HG03442 (cell line): ENCODE results near the gene SOS1.
"Not testable (repeated sequence)": the region's sequence is repeated elsewhere in the genome, so short reads cannot be mapped to it uniquely, and the experiment has no call there.

Experiments used
- ATAC-seq: cut with Tn5 transposase; IDR thresholded peaks from one replicate; pipeline ENCODE4 v1.9.1; 2021; ENCODE audit warnings: mild to moderate bottlenecking, moderate library complexity; ENCODE audit not compliant: unreplicated experiment

SOS1 gene

DNA sequence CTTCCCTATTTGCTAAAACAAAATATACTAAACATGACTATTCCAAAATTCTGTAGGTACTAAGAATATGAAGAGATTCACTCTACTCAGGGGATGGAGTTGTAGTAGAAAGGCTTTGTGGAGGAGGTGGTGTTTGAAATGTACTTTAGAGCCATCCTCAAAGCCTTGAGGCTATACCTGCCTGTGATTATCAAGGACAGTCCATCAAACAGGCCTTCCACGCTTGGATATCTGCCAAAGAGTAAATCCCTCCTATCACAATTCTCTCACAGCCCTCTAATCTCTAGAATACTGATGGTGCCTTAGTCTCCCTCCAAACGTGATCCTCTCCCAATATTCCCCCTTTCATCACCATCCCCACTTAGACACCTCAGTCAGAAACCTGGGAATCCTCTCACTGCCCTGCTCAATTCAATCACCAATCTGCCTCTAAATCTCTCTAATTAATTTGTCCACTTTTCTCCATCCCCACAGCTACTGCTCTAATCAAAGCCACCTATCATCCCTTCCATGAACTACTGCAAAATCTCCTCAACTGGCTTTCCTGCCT is 13.1 kb downstream of the SOS1 start:
- no peak for ATAC-seq

DNA sequence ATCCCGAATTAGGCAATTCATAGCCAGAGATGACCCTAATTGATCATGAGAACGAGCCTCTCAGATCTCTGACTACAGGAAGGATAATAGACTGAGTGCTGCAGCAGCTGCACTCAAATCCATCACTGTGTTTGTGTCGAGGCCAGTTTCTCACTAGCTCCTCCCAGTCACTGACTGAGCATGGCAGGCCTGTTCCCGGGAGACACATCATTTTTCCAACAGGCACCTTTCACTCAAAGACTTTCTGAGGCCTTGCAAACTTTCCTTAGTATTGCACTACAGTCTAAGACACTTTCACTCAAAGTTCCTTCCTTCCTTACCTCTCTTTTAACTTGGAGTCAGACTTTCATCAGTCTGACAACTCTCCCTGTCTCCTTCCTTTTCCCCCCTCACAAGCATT is 13.7 kb downstream of the SOS1 start:
- no peak for ATAC-seq

DNA sequence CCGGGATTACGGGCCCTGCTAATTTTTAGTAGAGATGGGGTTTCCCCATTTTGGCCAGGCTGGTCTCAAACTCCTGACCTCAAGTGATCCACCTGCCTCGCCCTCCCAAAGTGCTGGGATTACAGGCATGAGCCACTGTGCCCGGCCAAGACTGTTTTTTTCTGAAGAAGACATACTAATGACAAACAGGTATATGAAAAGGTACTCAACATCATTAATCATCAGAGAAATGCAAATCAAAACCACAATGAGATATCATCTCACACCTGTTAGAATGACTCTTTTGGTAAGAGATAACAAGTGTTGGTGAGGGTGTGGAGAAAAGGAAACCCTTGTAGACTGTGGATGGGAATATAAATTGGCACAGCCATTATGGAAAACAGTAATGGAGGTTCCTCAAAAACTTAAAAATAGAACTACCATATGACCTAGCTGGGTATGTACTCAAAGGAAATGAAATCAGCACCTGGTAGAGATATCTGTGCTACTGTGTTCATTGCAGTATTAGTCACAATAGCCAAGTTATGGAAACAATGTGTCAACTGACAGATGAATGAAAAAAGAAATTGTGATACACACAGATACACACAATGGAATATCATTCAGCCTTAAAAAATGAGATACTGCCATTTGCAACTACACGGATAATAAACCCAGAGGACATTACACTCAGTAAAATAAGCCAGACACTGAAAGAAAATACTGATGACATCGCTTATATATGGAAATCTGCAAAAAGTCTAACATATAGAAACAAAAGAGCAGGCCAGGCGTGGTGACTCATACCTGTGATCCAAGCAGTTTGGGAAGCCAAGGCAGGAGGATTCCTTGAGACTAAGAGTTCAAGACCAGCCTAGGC is 20.8 kb downstream of the SOS1 start:
- ATAC-seq = peak; percentile 75

DNA sequence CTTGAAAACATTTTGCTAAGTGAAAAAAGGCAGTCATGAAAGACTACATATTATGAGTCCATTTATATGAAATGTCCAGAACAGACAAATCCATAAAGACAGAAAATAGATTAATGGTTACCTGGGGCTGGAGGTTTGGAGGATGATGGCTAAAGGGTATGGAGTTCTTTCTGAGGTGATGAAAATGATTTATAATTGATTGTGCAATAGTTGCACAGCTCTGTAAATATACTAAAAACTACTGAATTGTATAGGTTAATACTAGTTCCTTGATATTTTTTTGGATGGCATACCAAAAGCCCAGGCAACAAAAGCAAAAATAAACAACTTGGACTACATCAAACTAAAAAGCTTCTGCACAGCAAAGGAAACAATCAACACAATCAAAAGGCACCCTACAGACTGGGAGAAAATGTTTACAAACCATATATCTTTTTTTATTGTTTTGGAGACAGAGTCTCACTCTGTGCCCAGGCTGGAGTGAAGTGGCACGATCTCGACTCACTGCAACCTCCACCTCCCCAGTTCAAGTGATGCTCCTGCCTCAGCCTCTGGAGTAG is 21.5 kb downstream of the SOS1 start:
- ATAC-seq = no peak

DNA sequence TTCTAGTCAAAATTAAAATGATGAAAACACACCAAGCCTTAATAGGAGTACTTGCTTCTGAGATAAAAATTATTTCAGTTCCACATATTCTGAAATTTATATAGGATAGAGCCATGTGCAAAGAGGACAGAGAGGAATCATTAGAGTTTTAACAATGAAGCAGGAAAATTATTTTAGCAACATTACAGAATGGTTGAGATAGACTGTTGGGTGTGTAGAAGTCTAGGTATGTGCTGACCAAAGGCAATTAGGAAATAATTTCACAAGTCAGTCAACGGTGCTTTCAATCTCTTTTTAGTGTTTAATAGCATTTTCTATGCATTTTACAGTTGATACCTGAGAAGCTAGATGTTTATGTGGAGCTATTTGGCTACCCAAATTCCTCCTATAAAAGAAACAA is 25.2 kb downstream of the SOS1 start:
- no peak for ATAC-seq

DNA sequence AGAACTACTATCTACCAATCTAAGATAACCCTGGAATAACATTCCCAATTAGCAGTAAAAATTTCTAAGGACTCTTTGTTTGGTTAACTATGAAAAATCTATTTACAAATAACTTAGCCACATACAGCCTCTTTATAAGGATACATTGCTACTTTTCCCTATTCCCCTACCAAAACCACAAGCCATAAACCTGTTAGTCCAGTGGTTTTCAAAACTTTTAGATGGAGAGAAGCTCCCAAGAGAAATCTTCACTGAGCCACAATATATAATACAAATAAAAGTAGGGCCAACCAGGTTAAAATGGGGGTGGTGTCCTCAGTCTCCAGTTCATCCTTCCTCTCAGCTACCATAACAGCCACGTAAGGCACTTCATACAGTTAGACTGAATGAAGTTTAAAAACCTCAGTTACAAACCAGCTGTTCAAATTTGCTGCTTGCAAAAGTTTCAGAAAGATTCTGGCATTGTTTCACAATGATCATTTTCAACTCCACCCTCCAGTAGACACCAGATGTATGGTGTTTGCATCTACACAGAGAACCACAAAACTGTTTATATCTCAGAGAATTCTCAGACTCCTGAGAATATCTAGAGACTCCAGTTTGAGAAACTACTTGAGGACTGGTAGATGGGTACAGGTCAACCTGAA is 26.0 kb downstream of the SOS1 start:
- peak; percentile 80 for ATAC-seq

DNA sequence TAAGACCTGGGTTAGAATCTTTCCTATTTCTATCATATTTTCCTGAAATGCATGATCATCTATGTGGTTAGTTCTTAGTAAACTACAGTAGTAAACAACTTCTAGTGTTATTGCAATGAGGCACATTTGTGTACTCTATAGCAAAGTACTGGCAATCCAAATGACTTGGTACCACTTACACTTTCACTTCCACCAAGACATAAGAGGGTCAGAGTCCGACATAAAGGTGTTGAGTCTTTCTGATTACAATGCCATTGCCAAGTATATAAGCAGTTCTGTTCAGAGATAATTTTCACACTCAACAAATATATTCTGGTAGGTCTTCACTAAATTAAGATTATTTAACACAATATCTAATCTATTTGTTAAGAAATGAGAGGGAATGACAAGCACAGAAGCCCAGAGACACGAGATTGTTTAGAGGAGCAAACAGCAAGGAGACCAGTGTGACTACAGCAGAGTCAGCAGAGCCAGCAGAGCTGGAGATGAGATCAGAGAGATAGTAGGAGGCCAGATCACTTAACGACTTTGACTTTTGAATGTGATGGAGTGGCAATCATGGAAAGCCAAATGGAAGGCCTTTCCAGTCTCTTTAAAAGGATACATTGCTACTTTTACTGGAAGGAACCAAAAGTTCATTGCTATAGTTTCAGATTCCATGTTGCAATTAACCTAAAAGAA is 27.5 kb downstream of the SOS1 start:
- ATAC-seq = peak; percentile 47

DNA sequence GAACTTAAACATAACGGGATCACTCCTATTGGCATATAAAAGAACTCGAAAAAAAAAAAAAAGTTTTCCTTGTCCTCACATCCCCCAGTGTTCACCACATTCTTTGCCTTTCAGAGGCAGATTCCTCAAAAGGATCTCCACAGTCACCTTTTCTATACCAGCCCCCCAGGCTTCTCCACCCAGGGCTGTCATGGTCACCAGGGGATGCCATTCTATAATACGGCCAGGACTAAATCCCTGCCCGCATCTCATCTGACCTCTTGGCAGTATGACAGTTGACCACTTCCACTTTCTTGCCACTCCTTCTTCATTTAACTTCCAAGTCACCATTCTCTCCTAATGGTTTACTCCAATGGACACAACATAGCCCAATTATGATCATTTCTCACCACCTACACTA is 29.3 kb downstream of the SOS1 start:
- no peak for ATAC-seq

DNA sequence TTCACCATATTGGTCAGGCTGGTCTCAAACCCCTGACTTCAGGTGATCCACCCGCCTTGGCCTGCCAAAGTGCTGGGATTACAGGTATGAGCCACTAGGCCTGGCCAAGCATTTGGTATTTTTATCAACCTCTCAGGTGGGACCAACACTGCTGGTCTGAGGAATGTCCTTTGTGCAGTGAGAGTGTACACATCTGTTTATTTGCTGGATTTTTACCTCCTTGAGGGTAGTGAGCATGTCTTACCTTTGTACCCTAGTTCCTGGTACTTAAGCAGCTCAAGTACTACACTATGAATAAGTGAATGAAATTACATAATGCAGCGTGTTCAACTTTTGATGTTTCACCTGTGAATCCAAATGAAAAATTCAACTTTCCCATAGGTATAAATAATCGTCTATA is 29.8 kb downstream of the SOS1 start:
- no peak for ATAC-seq

DNA sequence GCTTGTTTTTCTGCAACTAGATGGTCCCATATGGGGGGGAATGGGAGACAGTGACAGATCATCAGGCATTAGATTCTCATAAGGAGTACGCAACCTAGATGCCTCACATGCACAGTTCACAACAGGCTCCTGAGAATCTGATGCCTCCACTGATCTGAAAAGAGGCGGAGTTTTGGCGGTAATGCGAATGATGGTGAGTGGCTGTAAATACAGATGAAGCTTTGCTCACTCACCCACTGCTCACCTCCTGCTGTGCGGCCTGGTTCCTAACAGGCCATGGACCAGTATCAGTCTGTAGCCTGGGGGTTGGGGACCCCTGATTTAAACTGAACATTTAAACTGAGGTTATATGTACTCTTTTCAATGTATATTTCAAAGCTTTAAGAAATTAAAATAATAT is 40.7 kb downstream of the SOS1 start:
- ATAC-seq = no peak

DNA sequence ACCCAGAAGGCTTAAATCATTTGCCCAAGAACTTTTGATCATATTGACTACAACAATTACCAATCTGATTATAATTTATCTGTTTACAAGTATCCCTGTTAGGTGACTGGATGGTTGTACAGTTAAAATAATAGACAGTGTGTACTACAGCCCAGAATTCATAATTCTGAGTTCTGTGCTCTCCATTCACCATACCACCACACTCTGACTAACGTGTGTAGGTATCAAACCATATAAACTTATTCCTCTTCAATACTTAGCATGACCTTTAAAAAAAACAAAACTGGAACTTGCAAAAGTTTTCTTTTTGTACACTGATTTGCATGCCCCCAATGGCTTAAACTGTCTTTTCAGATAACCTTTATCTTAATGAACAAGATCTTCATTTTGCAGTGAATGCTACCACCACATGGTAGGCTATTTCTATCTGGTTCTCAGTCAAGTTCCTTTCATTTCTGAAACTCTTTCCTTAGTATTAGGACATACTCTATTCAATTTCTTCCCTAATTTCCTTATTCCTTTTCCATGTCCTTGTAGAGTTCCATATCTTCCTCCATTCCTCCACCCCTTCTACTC is 50.9 kb downstream of the SOS1 start:
- no peak for ATAC-seq

DNA sequence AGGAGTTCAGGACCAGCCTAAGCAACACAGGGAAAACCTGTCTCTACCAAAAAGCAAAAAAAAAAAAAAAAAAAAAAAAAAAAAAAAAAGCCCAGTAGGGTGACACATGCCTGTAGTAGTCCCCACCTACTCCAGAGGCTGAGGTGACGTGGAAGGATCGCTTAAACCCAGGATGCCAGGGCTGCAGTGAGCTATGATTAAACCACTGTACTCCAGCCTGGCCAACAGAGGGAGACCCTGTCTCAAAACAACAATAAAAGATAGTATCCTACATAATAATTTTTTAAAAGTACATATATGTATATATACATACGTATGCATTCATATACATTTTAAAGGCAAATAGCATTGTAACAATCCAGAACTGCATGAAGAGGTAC is 51.7 kb downstream of the SOS1 start:
- ATAC-seq = no peak

DNA sequence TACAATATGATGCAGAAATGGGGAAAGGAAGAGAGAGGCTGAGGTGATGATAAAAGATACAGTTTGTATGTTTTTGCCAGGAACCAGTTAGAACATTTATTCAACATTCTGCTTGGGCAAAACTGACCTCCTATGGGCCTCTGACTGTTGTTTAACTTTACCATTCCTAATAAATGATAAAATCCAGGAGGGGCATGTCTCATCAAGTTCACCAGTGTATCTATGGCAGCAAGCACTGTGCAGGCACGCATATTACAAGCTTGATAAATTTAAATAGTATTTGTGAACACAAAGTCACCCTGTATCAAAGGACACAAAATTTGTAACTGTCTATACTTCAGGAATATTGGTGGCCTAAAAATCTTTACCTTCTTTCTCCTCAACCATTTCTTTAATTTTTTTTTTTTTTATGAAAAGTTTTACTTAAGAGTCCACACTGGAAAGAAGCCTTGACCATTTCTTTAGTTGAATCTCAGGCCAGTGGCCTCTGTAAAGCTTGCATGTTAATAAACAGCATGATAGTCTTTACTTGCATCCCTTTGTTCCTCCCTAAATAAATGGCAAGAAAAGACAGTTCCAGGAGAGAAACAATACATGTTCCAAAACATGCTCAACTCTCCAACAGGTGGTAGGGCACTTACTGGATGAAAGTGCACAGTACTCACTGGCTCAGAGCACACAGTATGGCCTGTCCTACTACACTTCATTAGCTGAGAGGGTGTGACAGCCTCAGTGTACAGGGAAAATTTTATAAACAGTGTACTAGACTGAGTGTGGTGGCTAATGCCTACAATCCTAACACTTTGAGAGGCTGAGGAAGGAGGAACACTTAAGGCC is 52.3 kb downstream of the SOS1 start:
- no peak for ATAC-seq

DNA sequence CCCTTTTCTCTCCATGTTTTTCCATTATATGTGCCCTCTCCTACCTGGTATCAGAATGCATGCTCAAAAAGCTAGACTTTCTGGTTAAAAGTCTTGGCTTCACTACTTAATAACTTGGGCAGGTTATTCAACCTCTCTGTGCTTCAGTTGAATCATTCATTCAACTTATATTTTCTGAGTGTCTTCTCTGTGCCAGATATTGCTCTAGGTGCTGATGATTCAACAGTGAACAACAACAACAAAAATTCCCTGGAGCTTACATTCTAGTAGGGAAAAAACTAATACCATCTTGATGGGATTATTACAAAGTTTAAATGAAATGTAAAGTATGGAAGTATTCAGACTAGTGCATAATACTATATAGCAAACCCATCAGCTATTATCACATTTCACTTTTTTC is 55.2 kb downstream of the SOS1 start:
- no peak for ATAC-seq

DNA sequence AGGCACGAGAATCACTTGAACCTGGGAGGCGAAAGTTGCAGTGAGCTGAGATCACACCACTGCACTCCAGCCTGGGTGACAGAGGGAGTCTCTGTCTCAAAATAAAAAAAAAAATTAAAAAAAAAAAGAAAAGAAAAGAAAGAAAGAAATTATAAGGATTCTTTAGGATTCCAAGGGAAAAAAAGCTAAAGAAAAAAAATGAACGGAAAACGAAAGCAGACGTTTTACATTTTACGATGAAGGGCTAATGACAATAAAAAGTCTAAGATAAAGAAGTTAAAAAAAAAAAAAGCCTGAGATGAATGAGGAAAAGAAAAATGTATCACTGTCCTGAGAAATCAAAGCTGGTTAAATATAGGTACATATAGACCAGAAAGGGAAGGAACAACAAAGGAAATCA is 58.5 kb downstream of the SOS1 start:
- ATAC-seq = no peak

DNA sequence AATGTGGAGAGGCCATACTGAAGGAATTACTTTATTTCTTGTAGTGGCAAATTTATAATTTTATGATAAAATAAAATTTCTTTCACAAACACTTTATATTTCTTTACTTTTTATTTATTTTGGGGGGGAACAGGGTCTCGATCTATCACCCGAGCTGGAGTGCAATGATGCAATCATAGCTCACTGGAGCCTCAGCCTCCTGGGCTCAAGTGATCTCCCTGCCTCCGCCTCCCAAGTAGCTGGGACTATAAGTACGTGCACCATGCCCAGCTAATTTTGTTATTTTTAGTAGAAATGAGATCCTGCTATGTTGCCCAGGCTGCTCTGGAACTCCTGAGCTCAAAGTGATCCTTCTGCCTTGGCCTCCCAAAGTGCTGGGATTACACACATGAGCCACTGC is 59.6 kb downstream of the SOS1 start:
- no peak for ATAC-seq

DNA sequence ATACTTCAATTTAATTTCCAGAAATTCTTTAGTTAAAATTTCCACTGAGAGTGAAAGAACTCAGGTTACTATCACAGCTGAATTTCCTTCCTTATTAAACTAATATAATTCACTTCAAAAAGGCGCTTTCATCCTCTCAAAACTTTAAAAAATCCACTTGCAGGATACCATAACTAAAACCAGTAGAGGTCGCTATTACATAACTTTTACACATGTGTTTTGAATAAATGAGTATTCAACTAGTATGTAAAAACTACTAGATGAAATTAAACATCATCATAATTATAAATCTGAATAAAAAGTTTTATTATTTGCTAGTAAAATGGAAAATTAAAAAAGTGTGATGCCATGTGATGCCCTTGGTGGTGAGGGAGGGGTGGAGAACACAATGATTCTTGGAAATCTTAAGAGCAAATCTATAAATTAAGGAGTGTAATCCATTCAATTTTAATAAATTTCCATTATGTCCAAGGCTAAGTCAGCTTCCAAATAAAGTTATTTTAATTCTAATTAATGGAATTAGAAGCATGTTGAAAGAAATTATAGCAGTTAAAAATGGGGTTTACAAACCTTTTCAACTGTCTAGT is 61.4 kb downstream of the SOS1 start:
- ATAC-seq = no peak

DNA sequence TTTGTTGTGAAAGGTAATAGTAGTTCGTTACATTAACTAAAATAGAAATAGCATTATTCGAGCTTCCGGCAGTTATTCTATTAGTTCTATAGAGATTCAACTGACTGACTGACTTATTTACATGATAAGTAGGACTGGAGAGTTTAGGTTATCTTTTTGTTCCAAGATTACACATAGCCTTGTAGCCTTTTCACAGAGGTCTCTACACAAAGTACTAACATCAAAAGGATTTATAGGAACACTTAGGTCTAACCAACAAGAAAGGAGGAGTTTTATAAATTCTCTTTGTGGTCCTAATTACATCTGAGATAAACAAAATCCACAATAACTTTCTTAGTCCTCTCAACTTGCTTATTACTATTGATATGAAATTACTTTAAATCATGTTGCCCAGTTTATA is 62.8 kb downstream of the SOS1 start:
- ATAC-seq = no peak

DNA sequence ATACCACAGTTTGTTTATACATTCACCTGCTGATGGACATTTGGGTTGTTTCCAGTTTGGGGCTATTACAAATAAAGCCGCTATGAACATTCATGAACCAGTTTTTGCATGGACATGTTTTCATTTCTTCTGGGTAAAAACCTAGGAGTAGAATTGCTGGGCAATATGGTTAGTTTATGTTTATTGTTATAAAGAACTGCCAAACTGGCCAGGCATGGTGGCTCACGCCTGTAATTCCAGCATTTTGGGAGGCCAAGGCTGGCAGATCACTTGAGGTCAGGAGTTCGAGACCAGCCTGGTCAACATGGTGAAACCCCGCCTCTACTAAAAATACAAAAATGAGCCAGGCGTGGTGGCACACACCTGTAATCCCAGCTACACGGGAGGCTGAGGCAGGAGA is 68.2 kb downstream of the SOS1 start:
- ATAC-seq = not testable (repeated sequence)

DNA sequence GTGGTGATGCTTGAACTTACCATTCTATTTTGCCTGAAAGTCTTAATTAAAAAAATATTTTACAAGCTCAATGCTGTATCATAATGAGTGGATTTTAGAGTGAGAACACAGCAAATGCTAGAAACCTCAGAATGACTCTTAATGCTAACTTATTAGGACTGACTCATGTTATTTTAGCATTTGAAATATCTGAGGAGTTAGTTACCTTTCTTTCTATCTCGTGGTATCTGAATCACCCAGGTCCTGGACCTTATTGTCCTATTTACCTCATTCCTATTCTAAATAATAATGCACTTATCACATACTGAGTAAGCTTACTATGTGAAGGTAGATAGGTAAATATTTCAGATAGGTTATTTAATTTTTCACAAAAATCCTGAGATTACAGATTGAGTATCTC is 70.7 kb downstream of the SOS1 start:
- ATAC-seq = no peak
